DND-41 (cell line): ENCODE measurements around the gene RNF182.

Source experiments
- ATAC-seq: fragments of 200-7000 bp; cut with Tn5 transposase; 3 replicates; pipeline ENCODE4 v1.9.1; 2021; ENCODE audit warnings: low read depth; ENCODE audit not compliant: insufficient read depth
- DNase-seq: peaks from one replicate; pipeline ENCODE4 v3.0.0-alpha.2; 2020
- H2AFZ ChIP-seq: 2 replicates; pipeline ENCODE4 v1.6.0; 2012; ENCODE audit warnings: low read depth, low read length
- H3K27ac ChIP-seq: 2 replicates; pipeline ENCODE4 v1.5.1; 2012; ENCODE audit warnings: low read length, inconsistent platforms
- H3K27me3 ChIP-seq: fragments of 200-600 bp; sonication (generic); 2 replicates; pipeline ENCODE4 v1.6.0; 2012; ENCODE audit warnings: low read length, mild to moderate bottlenecking, inconsistent platforms; ENCODE audit not compliant: insufficient read depth, poor library complexity
- H3K36me3 ChIP-seq: 2 replicates; pipeline ENCODE4 v1.5.1; 2012; ENCODE audit warnings: low read length, inconsistent platforms; ENCODE audit not compliant: insufficient read depth
- H3K4me1 ChIP-seq: 2 replicates; pipeline ENCODE4 v1.5.1; 2012; ENCODE audit warnings: mild to moderate bottlenecking, low read length; ENCODE audit not compliant: insufficient read depth
- H3K4me2 ChIP-seq: 2 replicates; pipeline ENCODE4 v1.6.0; 2012; ENCODE audit warnings: mild to moderate bottlenecking, moderate library complexity, low read length, inconsistent platforms; ENCODE audit not compliant: insufficient read depth
- H3K4me3 ChIP-seq, 2 experiments: fragments of 200-600 bp in 1 of 2; shearing (Covaris generic) in 1 of 2; 2 replicates each; pipeline ENCODE4 v1.5.1; 2012 to 2016; ENCODE audit warnings: inconsistent platforms in 2 of 2, low read length in 2 of 2, mild to moderate bottlenecking in 2 of 2, low read depth in 1 of 2, moderate library complexity in 1 of 2
- H3K79me2 ChIP-seq: 2 replicates; pipeline ENCODE4 v1.6.0; 2012; ENCODE audit warnings: low read length, inconsistent platforms; ENCODE audit not compliant: insufficient read depth
- H3K9ac ChIP-seq: 2 replicates; pipeline ENCODE4 v1.6.0; 2012; ENCODE audit warnings: low read depth, mild to moderate bottlenecking, inconsistent platforms, low read length, moderate library complexity
- H3K9me3 ChIP-seq: 2 replicates; pipeline ENCODE4 v1.5.1; 2012; ENCODE audit warnings: low read length, moderate library complexity, mild to moderate bottlenecking, inconsistent platforms; ENCODE audit not compliant: insufficient read depth, severe bottlenecking
- H4K20me1 ChIP-seq: 2 replicates; pipeline ENCODE4 v1.6.0; 2012; ENCODE audit warnings: low read length; ENCODE audit not compliant: insufficient read depth
- EZH2 ChIP-seq: IDR thresholded peaks from 3 replicates; pipeline ENCODE4 v1.6.1; 2012; ENCODE audit warnings: borderline replicate concordance, low read depth, mild to moderate bottlenecking, moderate library complexity, low read length, inconsistent platforms; ENCODE audit not compliant: severe bottlenecking
- TF ChIP-seq, protein P1 (sequence below): IDR thresholded peaks from 2 replicates; pipeline ENCODE4 v1.5.1; 2012; ENCODE audit warnings: borderline replicate concordance, low read length, moderate library complexity, mild to moderate bottlenecking; ENCODE audit not compliant: poor library complexity, severe bottlenecking; ENCODE audit errors: extremely low read depth

The RNF182 gene

GRCh38 chr6:13915561-13916229 lies 9.1 kb upstream of the RNF182 start:
- Histone ChIP-seq H3K9me3 (no peaks in the 10 kb centered on the region), H3K4me3 (no peak overlapping the region), H3K4me1 (no peaks in the 10 kb centered on the region), H4K20me1 (no peaks in the 10 kb centered on the region), H3K27ac (no peak overlapping the region), H3K27me3 (peaks cover 19% of the 10 kb centered on the region), H3K4me2 (no peak overlapping the region), H3K9ac (no peak overlapping the region), H3K36me3 (no peaks in the 10 kb centered on the region), H2AFZ (no peak overlapping the region), H3K79me2 (no peaks in the 10 kb centered on the region)
- ATAC-seq (no peak), DNase-seq (no peak)
- TF ChIP-seq, protein P1, sequence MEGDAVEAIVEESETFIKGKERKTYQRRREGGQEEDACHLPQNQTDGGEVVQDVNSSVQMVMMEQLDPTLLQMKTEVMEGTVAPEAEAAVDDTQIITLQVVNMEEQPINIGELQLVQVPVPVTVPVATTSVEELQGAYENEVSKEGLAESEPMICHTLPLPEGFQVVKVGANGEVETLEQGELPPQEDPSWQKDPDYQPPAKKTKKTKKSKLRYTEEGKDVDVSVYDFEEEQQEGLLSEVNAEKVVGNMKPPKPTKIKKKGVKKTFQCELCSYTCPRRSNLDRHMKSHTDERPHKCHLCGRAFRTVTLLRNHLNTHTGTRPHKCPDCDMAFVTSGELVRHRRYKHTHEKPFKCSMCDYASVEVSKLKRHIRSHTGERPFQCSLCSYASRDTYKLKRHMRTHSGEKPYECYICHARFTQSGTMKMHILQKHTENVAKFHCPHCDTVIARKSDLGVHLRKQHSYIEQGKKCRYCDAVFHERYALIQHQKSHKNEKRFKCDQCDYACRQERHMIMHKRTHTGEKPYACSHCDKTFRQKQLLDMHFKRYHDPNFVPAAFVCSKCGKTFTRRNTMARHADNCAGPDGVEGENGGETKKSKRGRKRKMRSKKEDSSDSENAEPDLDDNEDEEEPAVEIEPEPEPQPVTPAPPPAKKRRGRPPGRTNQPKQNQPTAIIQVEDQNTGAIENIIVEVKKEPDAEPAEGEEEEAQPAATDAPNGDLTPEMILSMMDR = no peak
- no peak for TF ChIP-seq EZH2

GRCh38 chr6:13916230-13916944 lies 8.4 kb upstream of the RNF182 start:
- H3K9me3 ChIP-seq = no peaks in the 10 kb centered on the region
- no peaks in the 10 kb centered on the region for H4K20me1 ChIP-seq
- H3K4me1 ChIP-seq = no peaks in the 10 kb centered on the region
- TF ChIP-seq, protein P1 = no peak
- TF ChIP-seq EZH2 = no peak
- H3K4me3 ChIP-seq = no peak overlapping the region
- DNase-seq = no peak
- H3K9ac ChIP-seq = no peak overlapping the region
- no peak overlapping the region for H2AFZ ChIP-seq
- no peaks in the 10 kb centered on the region for H3K79me2 ChIP-seq
- H3K4me2 ChIP-seq = no peak overlapping the region
- no peaks in the 10 kb centered on the region for H3K36me3 ChIP-seq
- H3K27ac ChIP-seq = no peak overlapping the region
- no peak for ATAC-seq
- peaks cover 15% of the 10 kb centered on the region for H3K27me3 ChIP-seq

- no peaks in the 10 kb centered on the region for H3K36me3 ChIP-seq
- peaks cover 15% of the 10 kb centered on the region for H3K27me3 ChIP-seq
- no peak overlapping the region for H3K4me3 ChIP-seq
- no peak for ATAC-seq
- DNase-seq = no peak
- H3K79me2 ChIP-seq = no peaks in the 10 kb centered on the region
- no peaks in the 10 kb centered on the region for H3K9me3 ChIP-seq
- H2AFZ ChIP-seq = no peak overlapping the region
- TF ChIP-seq EZH2 = no peak
- TF ChIP-seq, protein P1 = no peak
- H3K9ac ChIP-seq = no peak overlapping the region
- H3K4me2 ChIP-seq = no peak overlapping the region
- H3K27ac ChIP-seq = no peak overlapping the region
- no peaks in the 10 kb centered on the region for H4K20me1 ChIP-seq
- H3K4me1 ChIP-seq = no peaks in the 10 kb centered on the region
Measured at GRCh38 chr6:13917141-13917540, 7.6 kb upstream of the RNF182 start.
